GM21717 (cell line): ENCODE measurements around the gene ETV6.
"Not testable (repeated sequence)": the region's sequence is repeated elsewhere in the genome, so short reads cannot be mapped to it uniquely, and the experiment has no call there.

ENCODE experiments used
- ATAC-seq: cut with Tn5 transposase; IDR thresholded peaks from one replicate; pipeline ENCODE4 v1.9.1; 2021; ENCODE audit warnings: mild to moderate bottlenecking, moderate library complexity; ENCODE audit not compliant: unreplicated experiment

Gene ETV6

DNA sequence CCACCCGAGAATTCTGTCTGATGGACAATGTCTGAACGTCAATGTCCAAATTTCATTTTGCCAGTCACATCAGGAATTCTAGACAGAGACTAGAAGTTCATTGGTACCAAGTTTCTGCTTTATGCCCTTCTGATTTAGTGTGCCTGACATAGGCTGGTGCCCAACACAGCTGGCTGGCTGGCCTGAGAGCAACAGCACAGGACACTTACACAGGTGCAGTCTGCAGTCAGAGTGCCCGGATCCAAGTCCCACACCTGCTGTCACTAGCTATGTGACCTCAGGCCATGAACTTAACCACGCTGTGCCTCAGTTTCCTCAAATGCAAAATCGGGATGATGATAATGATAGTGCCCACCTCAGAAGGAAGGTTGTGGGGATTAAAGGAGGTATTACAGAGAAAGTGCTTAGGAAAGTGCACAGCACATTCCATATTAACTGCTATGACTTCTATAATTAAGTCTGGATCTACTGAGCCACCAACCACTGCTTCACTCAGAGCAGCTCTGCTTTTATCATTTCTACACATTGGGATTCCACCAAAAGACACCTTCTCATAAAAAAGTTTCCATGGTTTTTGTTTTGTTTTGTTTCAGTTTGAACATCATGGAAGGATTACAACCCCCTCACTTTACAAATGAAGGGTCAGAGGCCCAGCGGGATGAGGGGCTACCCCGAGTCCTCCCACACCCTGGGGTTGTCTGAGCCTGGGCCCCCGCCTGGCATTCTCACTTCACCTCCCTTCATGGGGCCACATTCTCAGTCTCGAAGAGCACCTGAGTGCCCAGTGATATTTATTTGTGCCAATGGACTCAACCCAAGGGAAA is 252.4 kb downstream of the ETV6 start:
- peak; percentile 51 for ATAC-seq

DNA sequence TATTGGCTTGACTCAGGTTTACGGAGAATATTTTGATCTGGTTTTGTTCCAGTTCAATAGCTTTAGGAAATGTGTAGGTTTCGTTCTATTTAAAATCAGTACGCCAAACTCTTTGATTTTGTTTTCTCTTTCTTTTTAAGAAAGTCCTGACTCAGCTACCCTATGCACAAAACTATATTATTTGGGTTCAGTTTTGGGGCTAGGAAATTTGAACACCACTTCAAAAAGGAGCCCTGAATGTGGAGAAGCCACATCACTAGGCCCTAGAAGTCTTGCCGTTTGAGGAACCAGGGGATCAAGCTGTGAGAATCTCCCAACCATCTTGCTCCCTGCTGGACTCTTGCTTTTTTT is 253.0 kb downstream of the ETV6 start:
- ATAC-seq = peak; percentile 3

DNA sequence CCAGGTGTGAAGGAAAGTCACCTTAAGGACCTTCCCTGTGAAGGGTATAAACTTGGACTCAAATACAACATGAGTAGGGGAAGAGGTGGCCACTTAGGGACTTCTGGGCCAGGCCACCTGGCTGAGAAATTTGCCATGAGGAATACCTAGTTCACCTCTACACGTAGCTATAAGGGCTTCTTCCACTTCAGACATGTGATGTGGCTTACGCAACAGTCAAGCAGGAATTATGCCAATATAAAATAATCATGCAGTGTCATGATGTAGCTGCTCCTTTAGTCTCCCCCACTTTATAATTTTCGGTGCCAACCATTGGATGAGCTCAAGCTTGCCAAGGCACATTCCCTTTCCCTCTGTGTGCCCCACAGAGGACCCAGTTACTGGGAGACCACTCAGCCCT is 254.7 kb downstream of the ETV6 start:
- no peak for ATAC-seq

DNA sequence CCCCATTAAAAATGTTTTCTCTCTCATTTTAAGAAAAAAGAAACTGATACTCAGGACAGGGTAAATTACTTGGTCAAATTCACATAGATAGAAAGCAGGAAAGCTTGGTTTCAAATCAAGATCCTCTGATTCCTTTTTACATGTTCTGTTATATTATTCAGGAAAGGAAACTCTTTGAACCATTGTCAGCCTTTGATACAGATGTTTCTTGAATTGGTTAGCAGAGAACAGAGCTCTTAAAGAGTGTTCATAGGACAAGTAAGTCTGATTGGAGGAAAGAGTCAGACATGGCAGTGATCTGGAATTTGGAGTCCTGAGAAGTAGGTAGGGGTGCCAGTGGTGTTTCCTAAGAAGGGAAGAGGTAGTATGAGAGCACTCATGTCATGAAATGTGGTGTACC is 256.1 kb downstream of the ETV6 start:
- ATAC-seq = no peak

DNA sequence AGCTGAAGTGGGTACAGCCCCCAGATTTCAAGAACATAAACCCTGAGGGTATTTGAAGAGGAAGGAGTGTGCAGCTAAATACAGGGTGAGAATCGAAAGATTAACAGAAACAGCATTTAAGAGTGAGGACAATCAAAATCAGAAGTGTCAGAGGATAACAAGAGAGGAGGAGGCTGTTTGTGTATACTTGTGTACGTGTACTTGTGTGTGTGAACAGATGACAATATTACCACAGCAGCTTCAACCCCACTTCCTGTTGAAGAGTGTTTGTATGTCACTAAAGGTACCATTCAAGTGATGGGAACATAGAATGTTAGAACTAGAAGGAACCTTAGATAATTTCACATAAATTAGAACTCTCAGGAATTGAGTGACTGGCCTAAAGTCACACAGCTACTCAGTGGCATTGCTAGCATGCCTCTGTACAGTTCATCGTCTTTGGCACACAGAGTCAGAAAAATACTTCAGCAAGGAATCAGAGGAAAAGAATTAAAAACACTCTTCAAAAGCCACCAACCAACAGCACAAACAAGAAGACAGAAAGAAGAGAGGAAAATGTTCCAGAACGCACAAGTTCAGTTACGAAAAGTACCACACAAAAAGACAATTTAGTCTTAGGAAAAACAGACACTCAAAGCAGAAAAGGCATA is 256.9 kb downstream of the ETV6 start:
- ATAC-seq = no peak

DNA sequence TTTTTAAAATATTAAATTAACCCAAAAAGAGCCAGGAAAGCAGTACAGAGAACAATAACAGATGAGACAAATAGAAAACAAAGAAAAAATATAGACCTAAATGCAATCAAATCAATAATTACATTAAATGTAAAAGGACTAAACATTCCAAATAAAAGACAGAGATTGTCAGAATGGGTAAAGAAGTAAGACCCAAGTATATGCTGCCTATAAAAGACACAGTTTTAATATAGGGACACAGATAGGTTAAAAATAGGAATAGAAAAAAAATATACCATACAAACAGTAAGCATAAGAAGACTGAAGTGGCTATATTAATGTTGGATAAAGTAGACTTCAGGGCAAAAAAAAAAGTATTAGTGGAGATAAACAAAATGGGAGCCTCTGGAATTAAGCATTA is 258.2 kb downstream of the ETV6 start:
- no peak for ATAC-seq

DNA sequence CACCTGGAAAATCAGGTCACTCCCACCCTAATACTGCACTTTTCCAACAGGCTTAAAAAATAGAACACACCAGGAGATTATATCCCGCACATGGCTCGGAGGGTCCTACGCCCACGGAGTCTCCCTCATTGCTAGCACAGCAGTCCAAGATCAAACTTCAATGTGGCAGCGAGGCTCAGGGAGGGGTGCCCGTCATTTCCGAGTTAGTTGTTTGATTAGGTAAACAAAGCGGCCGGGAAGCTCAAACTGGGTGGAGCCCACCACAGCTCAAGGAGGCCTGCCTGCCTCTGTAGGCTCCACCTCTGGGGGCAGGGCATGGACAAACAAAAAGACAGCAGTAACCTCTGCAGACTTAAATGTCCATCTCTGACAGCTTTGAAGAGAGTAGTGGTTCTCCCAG is 259.9 kb downstream of the ETV6 start:
- not testable (repeated sequence) for ATAC-seq

DNA sequence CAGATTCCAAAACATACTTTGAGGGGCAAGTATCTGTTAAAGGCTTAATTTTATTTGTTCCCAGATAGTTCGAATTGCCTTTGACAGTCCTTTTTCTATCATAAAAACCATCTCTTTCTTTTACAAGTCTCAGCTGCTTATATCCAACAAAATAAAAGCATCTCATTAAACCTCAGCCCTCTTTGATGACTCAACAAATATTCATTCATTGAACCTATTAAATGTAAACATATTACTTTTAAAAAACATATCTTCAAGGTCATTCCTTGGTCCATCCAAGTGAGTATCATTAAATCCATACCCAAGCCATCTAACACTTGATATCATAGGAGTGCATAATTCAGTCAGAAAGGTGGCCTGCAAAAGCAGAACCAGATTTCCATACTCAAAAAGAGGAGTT is 266.6 kb downstream of the ETV6 start:
- no peak for ATAC-seq

DNA sequence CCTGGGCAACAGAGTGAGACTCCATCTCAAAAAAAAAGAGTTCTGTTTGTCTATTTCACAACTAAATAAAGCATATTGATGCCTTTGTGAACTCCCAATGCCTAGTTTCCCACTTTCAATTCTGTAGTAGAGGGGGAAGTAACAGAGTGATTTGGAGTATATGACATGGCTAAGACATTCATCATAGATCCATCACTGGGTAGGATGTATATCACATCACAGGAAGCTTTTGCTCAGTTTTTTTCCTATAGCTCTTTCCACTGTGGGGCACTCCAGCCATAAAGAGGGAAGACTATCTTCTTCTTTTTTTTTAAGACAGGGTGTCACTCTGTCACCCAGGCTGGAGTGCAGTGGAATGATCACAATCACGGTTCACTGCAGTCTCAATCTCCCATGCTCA is 267.3 kb downstream of the ETV6 start:
- no peak for ATAC-seq

DNA sequence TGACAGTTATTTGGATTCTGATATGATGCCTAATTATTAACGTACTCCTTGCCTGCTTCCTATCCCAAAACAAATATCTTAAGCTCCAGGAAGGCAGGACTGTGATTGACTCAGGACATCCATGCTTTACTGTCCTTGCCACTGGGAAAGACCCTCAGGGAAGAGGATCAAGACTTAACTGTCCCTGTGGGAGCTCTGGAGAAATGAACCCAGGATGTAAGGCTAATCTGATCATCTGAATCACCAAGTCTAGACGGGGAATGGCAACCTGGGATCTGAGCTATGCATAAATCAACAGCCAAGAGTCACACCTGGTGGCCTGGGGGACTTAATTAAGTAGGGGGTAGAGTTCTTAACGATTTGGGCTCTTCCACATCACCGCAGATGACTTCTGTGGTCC is 268.0 kb downstream of the ETV6 start:
- ATAC-seq = no peak

DNA sequence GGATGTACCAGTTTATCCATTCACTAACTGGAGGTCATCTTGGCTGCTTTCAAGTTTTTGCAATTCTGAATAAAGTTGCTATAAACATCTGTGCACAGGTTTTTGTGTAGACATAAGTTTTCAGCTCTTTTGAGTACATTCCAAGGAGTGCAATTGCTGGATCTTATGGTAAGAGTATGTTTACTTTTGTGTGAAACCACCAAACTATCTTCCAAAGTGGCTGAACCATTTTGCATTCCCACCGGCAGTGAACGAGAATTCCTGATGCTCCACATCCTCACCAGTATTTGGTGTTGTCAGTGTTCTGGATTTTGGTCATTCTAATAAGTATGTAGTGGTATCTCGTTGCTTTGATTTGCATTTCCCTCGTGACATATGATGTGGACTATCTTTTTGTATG is 270.8 kb downstream of the ETV6 start:
- ATAC-seq = no peak

DNA sequence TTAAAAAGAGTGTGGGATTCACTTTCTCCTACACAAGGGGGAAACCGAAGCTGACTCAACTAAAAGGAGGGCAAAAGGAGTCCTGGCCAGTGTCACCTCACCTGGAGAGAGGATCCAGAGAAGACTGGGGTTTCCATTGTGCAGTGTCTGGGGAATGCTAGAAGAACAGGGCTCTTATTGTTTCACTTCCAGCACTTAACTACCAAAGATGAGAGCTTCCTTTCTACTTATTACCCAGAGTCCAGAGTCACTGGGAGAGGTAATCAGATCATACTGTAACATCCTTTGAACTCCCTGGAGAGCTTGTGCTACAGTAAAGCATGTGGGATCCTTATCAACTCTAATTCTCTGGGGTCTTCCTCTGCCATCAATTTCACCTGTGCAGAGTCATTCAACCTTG is 272.9 kb downstream of the ETV6 start:
- ATAC-seq = no peak

DNA sequence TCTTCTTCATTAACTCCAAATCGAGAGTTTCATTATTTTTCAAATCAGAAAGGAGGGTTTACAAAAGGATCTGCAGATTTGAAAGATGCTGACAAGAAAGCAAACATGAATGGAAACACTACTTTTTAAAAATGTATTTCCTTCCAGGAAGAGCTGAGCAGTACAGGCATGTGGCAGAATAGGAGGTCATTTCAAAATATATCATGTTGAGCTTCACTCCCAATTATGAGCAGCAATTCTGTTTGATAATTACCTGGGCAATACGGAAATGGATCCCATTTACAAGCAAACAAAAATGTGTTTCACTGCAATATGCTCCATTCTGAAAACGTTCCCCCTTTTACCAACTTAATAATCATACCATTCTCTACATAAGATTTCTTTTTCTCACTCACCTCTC is 273.6 kb downstream of the ETV6 start:
- no peak for ATAC-seq

DNA sequence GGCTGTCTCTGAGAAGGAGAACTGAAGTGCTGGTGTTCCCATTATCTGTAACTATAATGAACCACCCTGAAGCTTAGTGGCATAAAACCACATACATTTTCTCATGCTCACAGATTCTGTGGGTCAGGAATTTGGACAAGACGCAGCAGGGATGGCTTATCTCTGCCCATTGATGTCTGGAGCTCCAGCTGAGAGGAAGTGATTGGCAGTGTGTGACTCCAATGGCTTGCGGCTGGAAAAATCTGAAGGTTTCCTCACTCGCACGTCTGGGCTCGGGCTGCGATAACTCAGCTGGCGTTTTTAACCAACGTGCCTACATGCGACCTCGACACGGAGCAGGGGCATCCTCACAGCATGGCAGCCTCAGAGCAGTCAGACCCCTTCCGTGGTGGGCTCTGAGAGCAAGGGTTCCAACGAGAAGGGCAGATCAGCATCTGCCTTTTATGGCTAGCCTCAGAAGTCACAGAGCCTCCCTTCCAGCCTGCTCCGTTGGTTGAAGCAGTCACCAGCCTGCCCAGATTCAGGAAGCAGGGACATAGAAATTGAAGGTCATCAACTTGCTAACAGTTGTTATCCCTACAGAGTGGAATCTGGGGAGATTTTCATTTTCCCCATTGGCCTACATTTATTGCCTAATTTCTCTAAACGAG is 277.9 kb downstream of the ETV6 start:
- no peak for ATAC-seq

DNA sequence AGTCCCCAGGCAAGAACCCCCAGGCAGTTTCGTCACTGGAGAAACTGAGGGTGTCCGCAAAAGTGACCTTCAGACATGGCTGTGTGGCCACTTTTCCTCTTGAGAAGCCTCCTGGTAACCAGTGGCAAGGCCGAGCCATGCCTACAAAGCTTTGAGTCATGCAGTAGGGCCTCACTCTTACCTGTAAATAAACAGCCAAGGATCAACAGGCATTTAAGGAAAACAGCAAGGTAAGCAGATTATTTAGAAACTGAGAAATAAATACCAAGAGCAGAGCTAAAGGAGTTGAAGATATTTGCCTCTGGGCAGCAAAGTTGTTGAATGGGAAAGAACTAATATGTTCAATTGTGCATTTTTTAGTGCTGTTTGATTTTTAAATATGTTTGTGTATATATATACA is 280.2 kb downstream of the ETV6 start:
- no peak for ATAC-seq

DNA sequence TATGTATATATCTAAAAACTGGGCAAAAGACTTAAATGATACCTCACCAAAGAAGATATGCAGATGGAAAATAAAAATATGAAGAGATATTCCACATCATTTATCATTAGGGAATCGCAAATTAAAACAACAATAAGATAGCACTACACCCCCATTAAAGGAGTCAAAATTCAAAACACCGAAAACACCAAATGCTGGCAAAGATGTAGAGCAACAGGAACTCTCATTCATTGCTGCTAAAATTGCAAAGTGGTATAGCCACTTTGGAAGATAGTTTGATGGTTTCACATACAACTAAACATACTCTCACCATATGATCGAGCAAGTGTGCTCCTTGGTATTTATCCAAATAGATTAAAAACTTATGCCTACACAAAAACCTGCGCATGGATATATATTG is 289.7 kb downstream of the ETV6 start:
- no peak for ATAC-seq

DNA sequence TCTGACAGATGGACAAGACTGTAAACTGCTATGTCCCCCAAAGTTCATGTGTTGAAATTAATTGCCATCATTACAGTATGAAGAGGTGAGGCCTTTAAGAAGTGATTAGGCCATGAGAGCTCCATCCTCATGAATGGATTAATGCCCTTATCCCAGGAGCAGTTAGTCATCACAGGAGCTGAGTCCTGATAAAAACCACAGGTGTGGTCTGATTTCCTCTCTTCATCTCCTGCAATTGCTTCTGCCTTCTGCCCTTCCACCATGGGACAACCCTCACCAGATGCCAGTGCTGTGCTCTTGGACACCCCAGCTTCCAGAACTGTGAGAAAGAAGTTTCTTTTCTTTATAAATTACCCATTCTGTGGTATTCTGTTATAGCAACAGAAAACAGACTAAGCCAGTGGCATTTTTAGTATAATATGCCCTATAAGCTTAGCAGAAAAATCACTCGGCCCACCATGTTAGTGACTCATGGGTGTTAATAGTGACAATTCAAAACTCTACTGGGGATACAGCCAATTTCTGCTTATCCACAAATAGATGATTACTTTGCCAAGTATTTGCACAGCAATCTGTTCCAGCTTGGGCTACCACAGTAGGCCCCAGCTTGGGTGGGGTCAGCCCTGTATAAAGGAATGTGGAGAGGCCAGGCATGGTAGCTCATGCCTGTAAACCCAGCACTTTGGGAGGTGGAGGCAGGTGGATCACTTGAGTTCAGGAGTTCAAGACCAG is 292.3 kb downstream of the ETV6 start:
- ATAC-seq = no peak

DNA sequence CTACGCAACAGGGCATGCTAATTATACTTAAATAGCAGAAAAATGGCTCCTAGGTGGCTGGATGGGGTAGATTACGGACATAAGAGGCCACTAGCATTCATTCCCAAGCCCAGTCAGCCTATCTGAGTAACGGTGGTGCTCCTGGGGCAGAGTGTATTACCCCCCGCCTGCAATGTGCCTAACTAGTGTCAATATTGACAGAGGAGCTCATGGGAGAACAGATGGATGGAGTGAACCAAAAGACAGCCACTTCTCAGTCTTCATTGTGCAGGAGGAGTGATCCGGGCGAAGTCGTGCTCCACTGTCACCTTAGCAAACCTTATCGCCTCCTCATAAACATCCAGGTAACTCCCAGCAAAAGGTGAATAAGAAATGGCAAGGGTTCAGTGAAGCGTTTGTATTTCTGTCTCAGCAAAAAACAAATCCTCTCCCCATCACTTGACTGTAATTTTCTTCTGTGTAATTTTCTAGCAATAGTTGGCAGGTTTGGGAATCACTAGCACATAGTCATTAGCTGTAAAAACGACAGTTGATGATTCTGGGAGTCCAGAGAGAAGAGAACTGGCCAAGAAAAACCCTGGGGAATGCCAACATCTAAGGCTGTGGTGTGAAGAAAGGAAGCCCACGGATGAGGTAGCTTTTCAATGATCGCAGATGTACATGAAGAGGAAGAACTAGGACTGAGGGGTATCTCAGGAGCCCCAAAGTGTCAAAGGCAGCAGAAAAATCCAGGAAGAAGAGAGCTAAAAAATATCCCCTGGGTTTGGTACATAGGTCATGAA is 294.6 kb downstream of the ETV6 start:
- no peak for ATAC-seq
